Mucosa of descending colon (tissue), 3 donors: ENCODE results near the gene PHF20. TPM values are rescaled to one million over a fixed set of nuclear protein-coding genes. Genes with fewer than 3 reads are reported as not detected.
"Not testable (repeated sequence)": the region's sequence is repeated elsewhere in the genome, so short reads cannot be mapped to it uniquely, and the experiment has no call there.

Experiments used
- ATAC-seq: fragments of 200-7000 bp; cut with Tn5 transposase; one replicate; pipeline ENCODE4 v1.9.1; 2020; ENCODE audit warnings: mild to moderate bottlenecking, moderate library complexity
- DNase-seq, 3 donors: peaks; one replicate each; pipeline ENCODE4 v3.0.0-alpha.2; 2020
- H3K36me3 ChIP-seq: fragments of 200-600 bp; one replicate; pipeline ENCODE4 v1.8.0; 2021; ENCODE audit warnings: low read depth, mild to moderate bottlenecking
- H3K4me1 ChIP-seq: fragments of 200-600 bp; one replicate; pipeline ENCODE4 v1.8.0; 2021; ENCODE audit warnings: low read depth, mild to moderate bottlenecking
- H3K4me3 ChIP-seq: fragments of 200-600 bp; one replicate; pipeline ENCODE4 v1.8.0; 2021; ENCODE audit warnings: mild to moderate bottlenecking
- H3K9me3 ChIP-seq: fragments of 200-600 bp; one replicate; pipeline ENCODE4 v1.8.0; 2021; ENCODE audit warnings: mild to moderate bottlenecking
- CTCF ChIP-seq: fragments of 200-600 bp; IDR thresholded peaks from one replicate; pipeline ENCODE4 v1.8.0; 2022; ENCODE audit warnings: antibody characterized with exemption, mild to moderate bottlenecking
- intact Hi-C, 2 donors: fragments of 100-400 bp; cut with DNase I in 1 of 2; cut with micrococcal nuclease in 1 of 2; formaldehyde crosslinking; loops; one replicate each; pipeline versions ENCODE4 v1.11.0 to v1.11.1; 2022; cut with DNase I, micrococcal nuclease
- total RNA-seq, 3 donors: library from RNA; stranded (reverse); fragmentation: NEBNext Ultra II Directional in 2 of 3; extraction: Animal tissue kit (Norgen Biotek cat#: 25700) in 2 of 3; gene quantifications; one replicate each; pipeline versions ENCODE4 v1.2.1 to v1.2.4, GENCODE V29; 2021 to 2023
- donor health status: DM: no; HTN: no; CAD: no; lungs with moderate emphysema.
- donor health status: DM: no; HTN: no; CAD: no.
- donor health status: DM: no; HTN: yes; CAD: no.

The PHF20 gene
- total RNA-seq, 3 donors from 2014 or later: 23.3 to 61.1 (median 28.5) TPM

- no peak for ATAC-seq
- no peaks in the 10 kb centered on the region for H3K4me1 ChIP-seq
- DNase-seq: no peak
- no peaks in the 10 kb centered on the region for H3K36me3 ChIP-seq
- peaks cover 9% of the 10 kb centered on the region for H3K9me3 ChIP-seq
- no peak overlapping the region for H3K4me3 ChIP-seq
- intact Hi-C loops: no loop called here
- TF ChIP-seq CTCF: no peak
Observed at GRCh38 chr20:35842361-35842760, 70.5 kb downstream of the PHF20 start.

- H3K36me3 ChIP-seq, intact Hi-C loops, H3K4me1 ChIP-seq: not testable (repeated sequence)
Observed at GRCh38 chr20:35843894-35844293, 72.1 kb downstream of the PHF20 start.

GRCh38 chr20:35845561-35845960 lies 73.7 kb downstream of the PHF20 start:
- DNase-seq: no peak
- Histone ChIP-seq H3K4me3 (no peak overlapping the region), H3K9me3 (peaks cover 9% of the 10 kb centered on the region), H3K4me1 (no peaks in the 10 kb centered on the region), H3K36me3 (no peaks in the 10 kb centered on the region)
- ATAC-seq: no peak
- intact Hi-C loops: no loop called here
- no peak for TF ChIP-seq CTCF

More at GRCh38 chr20:35843894-35844293, 72.1 kb downstream of the PHF20 start:
- H3K4me3 ChIP-seq, ATAC-seq, DNase-seq, H3K9me3 ChIP-seq: not testable (repeated sequence)

- TF ChIP-seq CTCF: no peak
- intact Hi-C loops: no loop called here
- DNase-seq (no peak), ATAC-seq (no peak)
- no peaks in the 10 kb centered on the region for H3K9me3 ChIP-seq
- H3K36me3 ChIP-seq: no peaks in the 10 kb centered on the region
- H3K4me3 ChIP-seq: no peak overlapping the region
- H3K4me1 ChIP-seq: no peaks in the 10 kb centered on the region
Observed at GRCh38 chr20:35849706-35850105, 77.9 kb downstream of the PHF20 start.

- H3K9me3 ChIP-seq, intact Hi-C loops, H3K4me3 ChIP-seq, DNase-seq, H3K4me1 ChIP-seq, H3K36me3 ChIP-seq, ATAC-seq: not testable (repeated sequence)
Observed at GRCh38 chr20:35851659-35852058, 79.8 kb downstream of the PHF20 start.

- no peak overlapping the region for H3K4me3 ChIP-seq
- no peak for TF ChIP-seq CTCF
- DNase-seq: no peak
- no peaks in the 10 kb centered on the region for H3K36me3 ChIP-seq
- no peaks in the 10 kb centered on the region for H3K9me3 ChIP-seq
- H3K4me1 ChIP-seq: no peaks in the 10 kb centered on the region
- intact Hi-C loops: no loop called here
- no peak for ATAC-seq
Observed at GRCh38 chr20:35854713-35855348, 83.0 kb downstream of the PHF20 start.

GRCh38 chr20:35855641-35856040 lies 83.8 kb downstream of the PHF20 start:
- H3K36me3 ChIP-seq, DNase-seq, intact Hi-C loops, ATAC-seq, H3K9me3 ChIP-seq, H3K4me1 ChIP-seq, H3K4me3 ChIP-seq: not testable (repeated sequence)
